Measurements from ENCODE around the gene MAPT. TPM values are rescaled to one million over a fixed set of nuclear protein-coding genes. Genes with fewer than 3 reads are reported as not detected.

The MAPT gene
- total RNA-seq, 1 donor from 2014 or later: 2.9 TPM

- Mint-ChIP-seq H3K36me3 (ENCODE audit: low read depth) (peaks cover 2% of the 10 kb centered on the region), H3K27me3 (ENCODE audit: low read depth) (peaks cover 21% of the 10 kb centered on the region), H3K4me3 (ENCODE audit: unreplicated experiment) (no peak overlapping the region), H3K27ac (ENCODE audit: unreplicated experiment) (no peak overlapping the region), H3K9me3 (ENCODE audit: low read depth) (no peaks in the 10 kb centered on the region), H3K4me1 (ENCODE audit: low read depth) (no peaks in the 10 kb centered on the region)
- DNase-seq (ENCODE audit: low spot score): peak; percentile 50
- TF ChIP-seq, protein P1, sequence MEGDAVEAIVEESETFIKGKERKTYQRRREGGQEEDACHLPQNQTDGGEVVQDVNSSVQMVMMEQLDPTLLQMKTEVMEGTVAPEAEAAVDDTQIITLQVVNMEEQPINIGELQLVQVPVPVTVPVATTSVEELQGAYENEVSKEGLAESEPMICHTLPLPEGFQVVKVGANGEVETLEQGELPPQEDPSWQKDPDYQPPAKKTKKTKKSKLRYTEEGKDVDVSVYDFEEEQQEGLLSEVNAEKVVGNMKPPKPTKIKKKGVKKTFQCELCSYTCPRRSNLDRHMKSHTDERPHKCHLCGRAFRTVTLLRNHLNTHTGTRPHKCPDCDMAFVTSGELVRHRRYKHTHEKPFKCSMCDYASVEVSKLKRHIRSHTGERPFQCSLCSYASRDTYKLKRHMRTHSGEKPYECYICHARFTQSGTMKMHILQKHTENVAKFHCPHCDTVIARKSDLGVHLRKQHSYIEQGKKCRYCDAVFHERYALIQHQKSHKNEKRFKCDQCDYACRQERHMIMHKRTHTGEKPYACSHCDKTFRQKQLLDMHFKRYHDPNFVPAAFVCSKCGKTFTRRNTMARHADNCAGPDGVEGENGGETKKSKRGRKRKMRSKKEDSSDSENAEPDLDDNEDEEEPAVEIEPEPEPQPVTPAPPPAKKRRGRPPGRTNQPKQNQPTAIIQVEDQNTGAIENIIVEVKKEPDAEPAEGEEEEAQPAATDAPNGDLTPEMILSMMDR (IDR thresholded peaks at IDR 0.05): no peak
These were observed 68.9 kb downstream of the MAPT start for GRCh38 chr17:45963283-45963682.

- Mint-ChIP-seq H3K27me3 (ENCODE audit: low read depth) (peaks cover 22% of the 10 kb centered on the region), H3K4me1 (ENCODE audit: low read depth) (no peaks in the 10 kb centered on the region), H3K9me3 (ENCODE audit: low read depth) (no peaks in the 10 kb centered on the region), H3K36me3 (ENCODE audit: low read depth) (peaks cover 2% of the 10 kb centered on the region), H3K4me3 (ENCODE audit: unreplicated experiment) (no peak overlapping the region), H3K27ac (ENCODE audit: unreplicated experiment) (no peak overlapping the region)
- TF ChIP-seq, protein P1 (IDR thresholded peaks at IDR 0.05): no peak
- DNase-seq (ENCODE audit: low spot score): peak; percentile 43
These were observed 69.5 kb downstream of the MAPT start for GRCh38 chr17:45963889-45964288.

DNA sequence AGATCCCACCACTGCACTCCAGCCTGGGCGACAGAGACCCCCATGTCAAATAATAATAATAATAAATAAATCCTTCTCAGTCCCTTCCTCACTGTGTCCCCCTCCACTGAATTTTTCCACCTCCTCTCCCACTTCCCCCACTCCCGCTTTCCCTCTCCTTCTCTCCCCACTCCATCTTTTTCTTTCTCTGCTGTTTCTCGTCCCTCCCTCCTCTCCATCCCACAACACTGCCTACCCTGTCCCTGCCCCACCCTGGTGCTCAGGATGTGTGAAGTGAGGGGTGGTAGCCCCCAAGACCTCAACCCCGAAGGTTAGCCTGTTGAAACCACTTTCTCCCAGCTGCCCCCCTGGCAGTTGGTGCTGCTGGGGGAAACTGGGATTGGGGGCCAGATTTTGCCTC is 70.3 kb downstream of the MAPT start:
- peaks cover 4% of the 10 kb centered on the region for H3K36me3 Mint-ChIP-seq (ENCODE audit: low read depth)
- peak; percentile 33 for DNase-seq (ENCODE audit: low spot score)
- H3K9me3 Mint-ChIP-seq (ENCODE audit: low read depth): no peaks in the 10 kb centered on the region
- H3K4me3 Mint-ChIP-seq (ENCODE audit: unreplicated experiment): no peak overlapping the region
- peaks cover 25% of the 10 kb centered on the region for H3K27me3 Mint-ChIP-seq (ENCODE audit: low read depth)
- TF ChIP-seq, protein P1 (IDR thresholded peaks at IDR 0.05): no peak
- H3K4me1 Mint-ChIP-seq (ENCODE audit: low read depth): no peaks in the 10 kb centered on the region
- no peak overlapping the region for H3K27ac Mint-ChIP-seq (ENCODE audit: unreplicated experiment)

DNA sequence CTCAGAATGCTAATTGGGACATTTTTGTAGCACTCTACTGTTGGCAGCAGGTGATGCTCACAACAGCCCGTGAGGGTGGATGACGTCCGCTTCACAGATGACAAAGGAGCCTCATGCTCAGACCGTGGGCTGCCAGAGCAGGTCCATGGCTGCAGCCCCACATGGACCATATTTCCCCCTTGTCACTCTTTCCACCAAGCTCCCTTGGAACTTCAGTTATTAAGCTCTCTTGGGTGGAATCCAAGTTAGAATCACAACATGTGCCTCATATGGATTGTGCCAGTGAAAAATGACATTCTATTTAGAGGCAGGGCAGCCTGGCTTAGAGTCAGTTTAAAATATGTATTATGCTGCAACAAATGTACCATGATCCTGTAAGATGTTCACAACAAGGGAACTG is 71.5 kb downstream of the MAPT start:
- no peak overlapping the region for H3K27ac Mint-ChIP-seq (ENCODE audit: unreplicated experiment)
- peak; percentile 43 for DNase-seq (ENCODE audit: low spot score)
- H3K4me3 Mint-ChIP-seq (ENCODE audit: unreplicated experiment): no peak overlapping the region
- H3K27me3 Mint-ChIP-seq (ENCODE audit: low read depth): peaks cover 27% of the 10 kb centered on the region
- H3K4me1 Mint-ChIP-seq (ENCODE audit: low read depth): no peaks in the 10 kb centered on the region
- TF ChIP-seq, protein P1 (IDR thresholded peaks at IDR 0.05): no peak
- no peaks in the 10 kb centered on the region for H3K9me3 Mint-ChIP-seq (ENCODE audit: low read depth)
- peaks cover 6% of the 10 kb centered on the region for H3K36me3 Mint-ChIP-seq (ENCODE audit: low read depth)

GRCh38 chr17:45966606-45967280 is 72.4 kb downstream of the MAPT start:
- H3K4me3 Mint-ChIP-seq (ENCODE audit: unreplicated experiment): no peak overlapping the region
- TF ChIP-seq, protein P1 (IDR thresholded peaks at IDR 0.05): no peak
- DNase-seq (ENCODE audit: low spot score): no peak
- H3K36me3 Mint-ChIP-seq (ENCODE audit: low read depth): peaks cover 6% of the 10 kb centered on the region
- no peak overlapping the region for H3K27ac Mint-ChIP-seq (ENCODE audit: unreplicated experiment)
- H3K9me3 Mint-ChIP-seq (ENCODE audit: low read depth): no peaks in the 10 kb centered on the region
- H3K27me3 Mint-ChIP-seq (ENCODE audit: low read depth): peaks cover 27% of the 10 kb centered on the region
- no peaks in the 10 kb centered on the region for H3K4me1 Mint-ChIP-seq (ENCODE audit: low read depth)

Data from chondrocyte (in vitro differentiated cells).